DOHH2 (cell line): ENCODE results near the gene IGFL1.
"Not testable (repeated sequence)": the region's sequence is repeated elsewhere in the genome, so short reads cannot be mapped to it uniquely, and the experiment has no call there.

ENCODE experiments used
- H3F3A ChIP-seq: fragments of 200-600 bp; sonication (generic), shearing (Covaris generic); 2 replicates; pipeline ENCODE4 v1.6.0; 2016; ENCODE audit warnings: antibody characterized with exemption, mild to moderate bottlenecking; ENCODE audit not compliant: control insufficient read depth, insufficient read depth
- H3K27ac ChIP-seq: fragments of 200-600 bp; sonication (generic); 2 replicates; pipeline ENCODE4 v1.5.1; 2014; ENCODE audit warnings: low read depth, mild to moderate bottlenecking, low read length, moderate library complexity
- H3K27me3 ChIP-seq: fragments of 200-600 bp; sonication (generic); 2 replicates; pipeline ENCODE4 v1.6.1; 2014; ENCODE audit warnings: mild to moderate bottlenecking, low read length, mixed read lengths; ENCODE audit not compliant: control insufficient read depth
- H3K36me3 ChIP-seq: fragments of 200-600 bp; sonication (generic); 2 replicates; pipeline ENCODE4 v1.6.1; 2014; ENCODE audit warnings: mild to moderate bottlenecking, low read length, moderate library complexity, mixed read lengths; ENCODE audit not compliant: control insufficient read depth
- H3K4me1 ChIP-seq: fragments of 200-600 bp; sonication (generic); 2 replicates; pipeline ENCODE4 v1.6.1; 2014; ENCODE audit warnings: mild to moderate bottlenecking, low read length, mixed read lengths; ENCODE audit not compliant: control insufficient read depth
- H3K4me2 ChIP-seq: fragments of 200-600 bp; sonication (generic); 2 replicates; pipeline ENCODE4 v1.6.0; 2014; ENCODE audit warnings: mild to moderate bottlenecking, low read length, moderate library complexity
- H3K4me3 ChIP-seq: fragments of 200-600 bp; sonication (generic); 2 replicates; pipeline ENCODE4 v1.5.1; 2014; ENCODE audit warnings: mild to moderate bottlenecking, low read length, mixed read lengths
- H3K79me2 ChIP-seq: fragments of 200-600 bp; sonication (generic); 2 replicates; pipeline ENCODE4 v1.6.1; 2014; ENCODE audit warnings: mild to moderate bottlenecking, low read length, mixed read lengths; ENCODE audit not compliant: control insufficient read depth
- H3K9me2 ChIP-seq: fragments of 200-600 bp; sonication (generic); replicated peaks from 2 replicates; pipeline ENCODE4 v1.6.1; 2014; ENCODE audit warnings: mild to moderate bottlenecking, low read length, mixed read lengths; ENCODE audit not compliant: control insufficient read depth
- H3K9me3 ChIP-seq: fragments of 200-600 bp; sonication (generic); 2 replicates; pipeline ENCODE4 v1.6.1; 2014; ENCODE audit warnings: antibody characterized with exemption, low read length, mixed read lengths; ENCODE audit not compliant: control insufficient read depth, insufficient read depth
- H4K20me1 ChIP-seq: fragments of 200-600 bp; sonication (generic); 2 replicates; pipeline ENCODE4 v1.6.0; 2014; ENCODE audit warnings: low read depth, mild to moderate bottlenecking, antibody characterized with exemption, low read length, moderate library complexity; ENCODE audit not compliant: control insufficient read depth, insufficient read depth
- CTCF ChIP-seq: fragments of 200-600 bp; sonication (generic); IDR thresholded peaks from one replicate; pipeline ENCODE4 v1.5.1; 2014; ENCODE audit warnings: antibody characterized with exemption, mild to moderate bottlenecking, low read depth, low read length; ENCODE audit not compliant: poor library complexity, severe bottlenecking
- EZH2phosphoT487 ChIP-seq: fragments of 200-600 bp; sonication (generic); IDR thresholded peaks from 2 replicates; pipeline ENCODE4 v1.6.1; 2017; ENCODE audit warnings: borderline replicate concordance, mild to moderate bottlenecking, antibody characterized with exemption, low read length, moderate library complexity, mixed read lengths

The IGFL1 gene

GRCh38 chr19:46192992-46193650, 36.4 kb upstream of the IGFL1 start:
- no peak overlapping the region for H3K4me3 ChIP-seq
- H3K9me2 ChIP-seq = no peaks in the 10 kb centered on the region
- peaks cover 5% of the 10 kb centered on the region; the same call in 1 of the 2 replicates for H3K27me3 ChIP-seq
- no peaks in the 10 kb centered on the region for H3K4me1 ChIP-seq
- H3K9me3 ChIP-seq = no peaks in the 10 kb centered on the region
- H3K79me2 ChIP-seq = no peaks in the 10 kb centered on the region
- H3K36me3 ChIP-seq = no peaks in the 10 kb centered on the region
- no peak for TF ChIP-seq CTCF
- no peak for TF ChIP-seq EZH2phosphoT487
- H3K27ac ChIP-seq = no peak overlapping the region
- no peak overlapping the region for H3K4me2 ChIP-seq
- H4K20me1 ChIP-seq = no peaks in the 10 kb centered on the region
- H3F3A ChIP-seq = no peaks in the 10 kb centered on the region

GRCh38 chr19:46193678-46194077, 35.9 kb upstream of the IGFL1 start:
- Histone ChIP-seq H3K4me2 (no peak overlapping the region), H3K79me2 (no peaks in the 10 kb centered on the region), H3K9me2 (no peaks in the 10 kb centered on the region), H3K4me1 (no peaks in the 10 kb centered on the region), H3K27ac (no peak overlapping the region), H3K27me3 (peaks cover 5% of the 10 kb centered on the region; the same call in 1 of the 2 replicates), H3K9me3 (no peaks in the 10 kb centered on the region), H3K36me3 (no peaks in the 10 kb centered on the region), H3F3A (no peaks in the 10 kb centered on the region), H4K20me1 (no peaks in the 10 kb centered on the region), H3K4me3 (no peak overlapping the region)
- TF ChIP-seq EZH2phosphoT487 (no peak), CTCF (no peak)

GRCh38 chr19:46195104-46195503, 34.4 kb upstream of the IGFL1 start:
- H3K9me2 ChIP-seq = no peaks in the 10 kb centered on the region
- H3K9me3 ChIP-seq = no peaks in the 10 kb centered on the region
- no peaks in the 10 kb centered on the region for H3F3A ChIP-seq
- H3K27me3 ChIP-seq = peaks cover 2% of the 10 kb centered on the region; the same call in 1 of the 2 replicates
- TF ChIP-seq CTCF = no peak
- TF ChIP-seq EZH2phosphoT487 = no peak
- H4K20me1 ChIP-seq = no peaks in the 10 kb centered on the region
- H3K4me1 ChIP-seq = no peaks in the 10 kb centered on the region
- H3K36me3 ChIP-seq = no peaks in the 10 kb centered on the region
- H3K4me3 ChIP-seq = no peak overlapping the region
- H3K27ac ChIP-seq = no peak overlapping the region
- no peaks in the 10 kb centered on the region for H3K79me2 ChIP-seq
- H3K4me2 ChIP-seq = no peak overlapping the region

GRCh38 chr19:46195919-46196318, 33.6 kb upstream of the IGFL1 start:
- H3K4me3 ChIP-seq, H3K4me1 ChIP-seq, H3K9me2 ChIP-seq, H3K4me2 ChIP-seq, H3K79me2 ChIP-seq, H3K9me3 ChIP-seq, H3K36me3 ChIP-seq, H4K20me1 ChIP-seq, H3K27me3 ChIP-seq, H3F3A ChIP-seq, H3K27ac ChIP-seq: not testable (repeated sequence)
